ENCODE results near the gene TOGARAM1.

The TOGARAM1 gene

DNA sequence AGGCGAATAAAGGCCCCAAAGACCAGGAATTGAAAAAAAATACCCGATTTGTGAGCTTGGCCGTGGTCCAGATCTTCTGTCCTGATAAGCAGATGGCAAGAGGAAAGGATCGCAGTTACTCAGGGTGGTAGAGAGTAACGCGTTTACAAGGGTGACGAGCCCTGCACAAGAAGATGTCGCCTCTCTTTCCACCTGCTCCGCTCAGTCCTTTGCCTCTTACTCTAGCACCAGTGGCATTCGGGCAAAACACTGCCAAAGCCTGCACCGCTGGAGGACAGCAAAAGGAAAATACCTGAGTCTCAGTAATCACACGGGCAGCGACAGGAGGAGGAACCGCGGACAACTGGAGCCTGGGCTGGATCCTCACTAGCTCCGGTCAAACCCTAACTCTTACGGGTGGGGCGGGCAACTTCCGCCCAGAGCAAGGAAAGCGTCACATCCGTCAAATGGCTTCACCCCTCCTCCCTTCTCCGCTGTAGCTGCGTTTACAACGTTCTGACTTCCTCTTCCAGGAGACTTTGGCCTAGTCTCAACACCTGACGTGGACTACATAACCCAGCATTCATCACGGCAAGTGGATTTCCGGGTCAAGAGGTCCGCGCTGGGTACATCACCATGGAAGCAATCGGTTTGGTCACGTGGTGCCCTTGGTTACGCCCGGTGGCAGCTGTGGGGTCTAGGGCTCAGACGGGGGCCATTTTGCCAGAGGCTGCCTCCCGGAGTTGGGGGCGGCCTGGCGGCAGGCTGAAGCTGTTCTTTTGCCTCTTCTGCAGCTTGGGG lies at the start of gene TOGARAM1, which contains the start of gene KLHL28:
Gene TOGARAM1 (plus strand): TSS at position 637 of the 780 bp plus-strand sequence. CDS start 232 bp downstream, outside the sequence.
Gene KLHL28 (minus strand): TSS at position 394 of the 780 bp plus-strand sequence. CDS start 16,019 bp downstream, outside the sequence.
- peak; percentile 100 for DNase-seq (ENCODE audit: low read depth)

GRCh38 chr14:44914849-44915248 lies 47.1 kb upstream of the TOGARAM1 start:
- H3K4me3 ChIP-seq (replicated peaks; ENCODE audit: low read depth, low read length), result no peak overlapping the region
- TF ChIP-seq, protein P1, sequence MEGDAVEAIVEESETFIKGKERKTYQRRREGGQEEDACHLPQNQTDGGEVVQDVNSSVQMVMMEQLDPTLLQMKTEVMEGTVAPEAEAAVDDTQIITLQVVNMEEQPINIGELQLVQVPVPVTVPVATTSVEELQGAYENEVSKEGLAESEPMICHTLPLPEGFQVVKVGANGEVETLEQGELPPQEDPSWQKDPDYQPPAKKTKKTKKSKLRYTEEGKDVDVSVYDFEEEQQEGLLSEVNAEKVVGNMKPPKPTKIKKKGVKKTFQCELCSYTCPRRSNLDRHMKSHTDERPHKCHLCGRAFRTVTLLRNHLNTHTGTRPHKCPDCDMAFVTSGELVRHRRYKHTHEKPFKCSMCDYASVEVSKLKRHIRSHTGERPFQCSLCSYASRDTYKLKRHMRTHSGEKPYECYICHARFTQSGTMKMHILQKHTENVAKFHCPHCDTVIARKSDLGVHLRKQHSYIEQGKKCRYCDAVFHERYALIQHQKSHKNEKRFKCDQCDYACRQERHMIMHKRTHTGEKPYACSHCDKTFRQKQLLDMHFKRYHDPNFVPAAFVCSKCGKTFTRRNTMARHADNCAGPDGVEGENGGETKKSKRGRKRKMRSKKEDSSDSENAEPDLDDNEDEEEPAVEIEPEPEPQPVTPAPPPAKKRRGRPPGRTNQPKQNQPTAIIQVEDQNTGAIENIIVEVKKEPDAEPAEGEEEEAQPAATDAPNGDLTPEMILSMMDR (IDR thresholded peaks at IDR 0.05; ENCODE audit: low read length, missing control alignments), result no peak
- DNase-seq (ENCODE audit: low read depth), result peak; percentile 47

More for the DNA sequence above, at the start of gene TOGARAM1, which contains the start of gene KLHL28:
- H3K4me3 ChIP-seq (replicated peaks; ENCODE audit: low read depth, low read length), result peak within 1 kb of the TSS; percentile 87
- TF ChIP-seq, protein P1 (IDR thresholded peaks at IDR 0.05; ENCODE audit: low read length, missing control alignments), result no peak

- H3K4me3 ChIP-seq (replicated peaks; ENCODE audit: low read depth, low read length), result no peak overlapping the region
- DNase-seq (ENCODE audit: low read depth), result no peak
- TF ChIP-seq, protein P1 (IDR thresholded peaks at IDR 0.05; ENCODE audit: low read length, missing control alignments), result no peak
Observed at GRCh38 chr14:44928793-44929192, 33.2 kb upstream of the TOGARAM1 start.

DNA sequence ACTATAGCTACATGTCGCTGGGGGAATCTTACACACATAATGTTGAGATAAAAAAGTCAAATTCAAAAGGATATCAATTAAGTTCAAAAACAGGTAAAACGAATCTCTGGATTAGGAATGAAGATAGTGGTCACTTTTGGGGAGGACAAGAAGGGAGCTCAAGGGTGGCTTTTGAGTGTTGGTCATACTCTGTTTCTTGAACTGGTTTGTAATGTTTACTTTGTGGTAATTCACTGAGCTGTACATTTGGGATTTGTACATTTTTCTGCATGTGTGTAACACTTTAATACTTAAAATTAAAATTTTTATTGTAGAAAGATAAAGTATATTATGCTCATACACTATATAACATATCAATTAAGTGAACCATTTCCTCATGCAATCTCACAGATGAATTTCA lies 26.8 kb upstream of the TOGARAM1 start:
- no peak for DNase-seq (ENCODE audit: low read depth)
- TF ChIP-seq, protein P1 (IDR thresholded peaks at IDR 0.05; ENCODE audit: low read length, missing control alignments), result no peak
- no peak overlapping the region for H3K4me3 ChIP-seq (replicated peaks; ENCODE audit: low read depth, low read length)

DNA sequence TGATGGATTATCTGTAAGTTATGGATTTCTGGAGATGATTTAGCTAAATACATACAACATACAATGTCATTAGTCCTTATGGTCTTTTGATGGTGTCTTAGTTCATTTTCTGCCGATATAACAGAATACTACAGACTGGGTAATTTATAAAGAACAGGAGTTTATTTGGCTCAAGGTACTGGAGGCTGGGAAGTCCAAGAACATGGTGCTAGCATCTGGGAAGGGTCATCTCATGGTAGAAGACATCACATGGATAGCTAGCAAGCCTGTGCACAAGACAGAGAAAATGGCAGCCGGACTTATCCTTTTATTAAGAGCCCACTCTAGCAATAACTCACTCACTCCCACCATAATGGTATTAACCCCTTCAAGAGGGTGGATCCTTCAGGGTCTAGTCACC lies 24.4 kb upstream of the TOGARAM1 start:
- TF ChIP-seq, protein P1 (IDR thresholded peaks at IDR 0.05; ENCODE audit: low read length, missing control alignments), result no peak
- H3K4me3 ChIP-seq (replicated peaks; ENCODE audit: low read depth, low read length), result no peak overlapping the region
- no peak for DNase-seq (ENCODE audit: low read depth)

- no peak overlapping the region for H3K4me3 ChIP-seq (replicated peaks; ENCODE audit: low read depth, low read length)
- no peak for DNase-seq (ENCODE audit: low read depth)
- TF ChIP-seq, protein P1 (IDR thresholded peaks at IDR 0.05; ENCODE audit: low read length, missing control alignments), result no peak
Observed at GRCh38 chr14:44940211-44940610, 21.8 kb upstream of the TOGARAM1 start.

Measured in fibroblast of pulmonary artery (primary cell).